MM.1S (cell line): Measurements from ENCODE around the gene PIGBOS1.

Experiments
- DNase-seq: peaks from one replicate; pipeline ENCODE4 v3.0.0-alpha.2; 2015
- H2AFZ ChIP-seq: fragments of 300-600 bp; sonication (generic); 2 replicates; pipeline ENCODE4 v1.6.0; 2016; ENCODE audit warnings: antibody characterized with exemption, low read length
- H3F3A ChIP-seq: fragments of 300-600 bp; sonication (generic); 2 replicates; pipeline ENCODE4 v1.6.1; 2016; ENCODE audit warnings: mild to moderate bottlenecking, antibody characterized with exemption, low read length, moderate library complexity, mixed read lengths; ENCODE audit not compliant: insufficient read depth
- H3K27ac ChIP-seq: fragments of 300-600 bp; sonication (generic); 2 replicates; pipeline ENCODE4 v1.5.1; 2016; ENCODE audit warnings: mild to moderate bottlenecking, low read length
- H3K27me3 ChIP-seq: fragments of 300-600 bp; sonication (generic); replicated peaks from 2 replicates; pipeline ENCODE4 v1.6.0; 2016; ENCODE audit warnings: low read length; ENCODE audit not compliant: insufficient read depth
- H3K36me3 ChIP-seq: fragments of 300-600 bp; sonication (generic); replicated peaks from 2 replicates; pipeline ENCODE4 v1.6.1; 2016; ENCODE audit warnings: mild to moderate bottlenecking, low read length, mixed read lengths; ENCODE audit not compliant: insufficient read depth
- H3K4me1 ChIP-seq: fragments of 300-600 bp; sonication (generic); 2 replicates; pipeline ENCODE4 v1.6.1; 2016; ENCODE audit warnings: low read length, mixed read lengths
- H3K4me2 ChIP-seq: fragments of 300-600 bp; sonication (generic); 2 replicates; pipeline ENCODE4 v1.6.0; 2016; ENCODE audit warnings: low read depth, low read length
- H3K4me3 ChIP-seq: fragments of 300-600 bp; sonication (generic); 2 replicates; pipeline ENCODE4 v1.5.1; 2016; ENCODE audit warnings: low read length, mixed read lengths
- H3K79me2 ChIP-seq: fragments of 300-600 bp; sonication (generic); 2 replicates; pipeline ENCODE4 v1.6.1; 2016; ENCODE audit warnings: mixed run types, low read length, mixed read lengths
- H3K9ac ChIP-seq: fragments of 300-600 bp; sonication (generic); 2 replicates; pipeline ENCODE4 v1.6.1; 2016; ENCODE audit warnings: low read length, mixed read lengths
- H3K9me2 ChIP-seq: fragments of 300-600 bp; sonication (generic); replicated peaks from 2 replicates; pipeline ENCODE4 v1.6.1; 2016; ENCODE audit warnings: mild to moderate bottlenecking, low read length, mixed read lengths; ENCODE audit not compliant: insufficient read depth
- H3K9me3 ChIP-seq: fragments of 300-600 bp; sonication (generic); replicated peaks from 2 replicates; pipeline ENCODE4 v1.6.1; 2016; ENCODE audit warnings: mild to moderate bottlenecking, low read length, mixed read lengths; ENCODE audit not compliant: insufficient read depth
- H4K20me1 ChIP-seq: fragments of 300-600 bp; sonication (generic); 2 replicates; pipeline ENCODE4 v1.6.1; 2016; ENCODE audit warnings: mild to moderate bottlenecking, low read length, moderate library complexity, mixed read lengths; ENCODE audit not compliant: insufficient read depth
- EZH2 ChIP-seq: fragments of 300-600 bp; sonication (generic); optimal IDR thresholded peaks from 2 replicates; pipeline ENCODE3; 2017; ENCODE audit warnings: low read depth, mild to moderate bottlenecking, antibody characterized with exemption, low read length, mixed read lengths
- EZH2phosphoT487 ChIP-seq: fragments of 300-600 bp; sonication (generic); IDR thresholded peaks from 2 replicates; pipeline ENCODE4 v1.6.1; 2018; ENCODE audit warnings: antibody characterized with exemption, low read length
- TF ChIP-seq, protein P1 (sequence below): fragments of 300-600 bp; sonication (generic); IDR thresholded peaks from 2 replicates; pipeline ENCODE4 v1.5.1; 2016; ENCODE audit warnings: antibody characterized with exemption, low read length, mixed read lengths

Gene PIGBOS1

DNA sequence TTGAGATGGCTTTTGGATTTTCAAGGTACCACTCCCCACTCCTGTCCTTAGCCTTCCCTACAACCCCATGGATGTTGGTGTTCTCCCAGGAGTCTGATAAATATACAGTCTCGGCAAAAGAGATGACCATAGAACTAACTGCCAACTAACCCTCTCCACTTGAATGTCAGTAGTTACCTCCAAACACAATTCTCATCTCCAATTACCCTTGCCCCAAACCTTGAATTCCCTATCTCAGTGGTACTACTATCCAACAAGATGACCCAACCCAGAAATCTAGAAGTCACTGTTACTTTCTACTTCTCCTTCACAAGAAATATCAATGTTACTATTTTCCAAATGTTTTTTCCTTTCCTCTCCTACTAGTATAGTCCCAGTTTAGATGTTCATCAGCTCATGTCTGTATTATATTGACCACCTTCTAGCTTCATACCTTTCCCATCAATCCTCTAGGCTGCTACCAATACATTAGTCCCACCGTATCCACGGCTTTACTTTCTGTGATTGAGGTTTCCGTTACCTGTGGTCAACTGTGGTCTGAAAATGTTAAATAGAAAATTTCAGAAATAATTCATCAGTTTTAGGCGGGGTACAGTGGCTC lies 38.2 kb upstream of the PIGBOS1 start:
- Histone ChIP-seq H2AFZ (no peak overlapping the region), H4K20me1 (no peaks in the 10 kb centered on the region), H3K4me1 (no peaks in the 10 kb centered on the region), H3F3A (no peaks in the 10 kb centered on the region), H3K36me3 (no peaks in the 10 kb centered on the region), H3K4me2 (no peak overlapping the region), H3K9me2 (no peaks in the 10 kb centered on the region), H3K9me3 (no peaks in the 10 kb centered on the region), H3K79me2 (no peaks in the 10 kb centered on the region), H3K9ac (no peak overlapping the region), H3K27me3 (no peaks in the 10 kb centered on the region), H3K4me3 (no peak overlapping the region), H3K27ac (no peak overlapping the region)
- TF ChIP-seq EZH2phosphoT487: no peak
- no peak for TF ChIP-seq EZH2
- TF ChIP-seq, protein P1, sequence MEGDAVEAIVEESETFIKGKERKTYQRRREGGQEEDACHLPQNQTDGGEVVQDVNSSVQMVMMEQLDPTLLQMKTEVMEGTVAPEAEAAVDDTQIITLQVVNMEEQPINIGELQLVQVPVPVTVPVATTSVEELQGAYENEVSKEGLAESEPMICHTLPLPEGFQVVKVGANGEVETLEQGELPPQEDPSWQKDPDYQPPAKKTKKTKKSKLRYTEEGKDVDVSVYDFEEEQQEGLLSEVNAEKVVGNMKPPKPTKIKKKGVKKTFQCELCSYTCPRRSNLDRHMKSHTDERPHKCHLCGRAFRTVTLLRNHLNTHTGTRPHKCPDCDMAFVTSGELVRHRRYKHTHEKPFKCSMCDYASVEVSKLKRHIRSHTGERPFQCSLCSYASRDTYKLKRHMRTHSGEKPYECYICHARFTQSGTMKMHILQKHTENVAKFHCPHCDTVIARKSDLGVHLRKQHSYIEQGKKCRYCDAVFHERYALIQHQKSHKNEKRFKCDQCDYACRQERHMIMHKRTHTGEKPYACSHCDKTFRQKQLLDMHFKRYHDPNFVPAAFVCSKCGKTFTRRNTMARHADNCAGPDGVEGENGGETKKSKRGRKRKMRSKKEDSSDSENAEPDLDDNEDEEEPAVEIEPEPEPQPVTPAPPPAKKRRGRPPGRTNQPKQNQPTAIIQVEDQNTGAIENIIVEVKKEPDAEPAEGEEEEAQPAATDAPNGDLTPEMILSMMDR: no peak
- no peak for DNase-seq

DNA sequence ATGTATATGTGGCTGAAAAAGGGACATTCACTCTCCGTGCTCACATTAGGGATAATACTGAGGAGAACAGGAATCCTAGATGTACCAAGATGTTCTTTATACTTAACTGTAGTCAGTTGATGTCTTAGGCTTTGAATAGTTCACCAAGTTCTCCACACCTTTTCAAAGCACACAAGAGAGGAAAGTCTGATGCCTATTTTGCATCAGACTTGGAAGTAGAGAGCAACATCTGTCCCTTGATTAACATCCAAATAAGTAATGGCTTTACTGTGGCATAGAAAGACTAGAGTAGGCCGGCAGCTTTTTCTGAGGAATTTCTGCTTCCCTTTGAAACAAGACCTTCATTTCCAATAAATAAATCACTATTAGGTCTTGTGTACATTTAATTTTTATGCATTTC lies 34.1 kb upstream of the PIGBOS1 start:
- Histone ChIP-seq H3K4me3 (no peak overlapping the region), H3K4me2 (no peak overlapping the region)

DNA sequence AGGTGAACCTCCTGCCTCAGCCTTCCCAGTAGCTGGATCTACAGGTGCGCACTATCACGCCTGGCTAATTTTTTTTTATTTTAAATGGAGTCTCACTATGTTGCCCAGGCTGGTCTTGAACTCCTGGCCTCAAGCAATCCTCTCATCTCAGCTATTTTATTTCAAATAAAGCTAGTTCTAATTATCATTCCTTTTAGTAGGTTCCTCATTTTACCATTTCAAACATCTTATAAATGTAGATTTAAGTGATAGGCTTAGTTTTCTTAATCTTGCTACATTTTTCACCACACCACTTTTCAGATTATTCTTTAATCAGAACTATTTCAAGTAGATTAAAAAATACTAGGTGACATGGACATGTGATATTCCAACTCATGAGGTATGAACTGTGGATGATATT lies 30.4 kb upstream of the PIGBOS1 start:
- Histone ChIP-seq H3K79me2 (no peaks in the 10 kb centered on the region), H3F3A (no peaks in the 10 kb centered on the region), H3K4me2 (no peak overlapping the region), H3K36me3 (no peaks in the 10 kb centered on the region), H4K20me1 (no peaks in the 10 kb centered on the region), H3K4me1 (no peaks in the 10 kb centered on the region), H3K4me3 (no peak overlapping the region), H3K9me2 (no peaks in the 10 kb centered on the region), H3K9me3 (no peaks in the 10 kb centered on the region), H3K9ac (no peak overlapping the region), H3K27ac (no peak overlapping the region), H3K27me3 (no peaks in the 10 kb centered on the region), H2AFZ (no peak overlapping the region)
- no peak for DNase-seq
- TF ChIP-seq, protein P1: no peak
- TF ChIP-seq EZH2 (no peak), EZH2phosphoT487 (no peak)

More for the DNA sequence above, 34.1 kb upstream of the PIGBOS1 start:
- no peaks in the 10 kb centered on the region for H3K79me2 ChIP-seq
- no peaks in the 10 kb centered on the region for H3K9me2 ChIP-seq
- H3K9ac ChIP-seq: no peak overlapping the region
- no peaks in the 10 kb centered on the region for H4K20me1 ChIP-seq
- H3F3A ChIP-seq: no peaks in the 10 kb centered on the region
- H3K9me3 ChIP-seq: no peaks in the 10 kb centered on the region
- H3K36me3 ChIP-seq: no peaks in the 10 kb centered on the region
- DNase-seq: no peak
- H3K4me1 ChIP-seq: no peaks in the 10 kb centered on the region
- H3K27ac ChIP-seq: no peak overlapping the region
- TF ChIP-seq EZH2phosphoT487: no peak
- TF ChIP-seq, protein P1: no peak
- TF ChIP-seq EZH2: no peak
- no peak overlapping the region for H2AFZ ChIP-seq
- H3K27me3 ChIP-seq: no peaks in the 10 kb centered on the region
